Activated T-cell treated with anti-CD3 and anti-CD28 coated beads, Interleukin-2, amount 50 U/mL, for 24 hours (primary cell): ENCODE data around the gene LRRC1.

Source experiments
- DNase-seq: peaks from one replicate; pipeline ENCODE4 v3.0.0-alpha.2; 2020
- H3K27ac Mint-ChIP-seq: 2 replicates; pipeline ENCODE4 v1.8.0; 2020; ENCODE audit warnings: mild to moderate bottlenecking, mixed read lengths
- H3K27me3 Mint-ChIP-seq: 2 replicates; pipeline ENCODE4 v1.8.0; 2020; ENCODE audit warnings: mixed read lengths
- H3K36me3 Mint-ChIP-seq: 2 replicates; pipeline ENCODE4 v1.8.0; 2020; ENCODE audit warnings: low read depth, mixed read lengths
- H3K4me1 Mint-ChIP-seq: 2 replicates; pipeline ENCODE4 v1.8.0; 2020; ENCODE audit warnings: low read depth, mixed read lengths
- H3K4me3 Mint-ChIP-seq: 2 replicates; pipeline ENCODE4 v1.8.0; 2020; ENCODE audit warnings: mild to moderate bottlenecking, moderate library complexity, mixed read lengths
- H3K9me3 Mint-ChIP-seq: 2 replicates; pipeline ENCODE4 v1.8.0; 2020; ENCODE audit warnings: mixed read lengths

The LRRC1 gene

GRCh38 chr6:53894091-53894490 is 99.3 kb downstream of the LRRC1 start:
- DNase-seq: peak; percentile 46
- Mint-ChIP-seq H3K27me3 (no peaks in the 10 kb centered on the region), H3K9me3 (no peaks in the 10 kb centered on the region), H3K4me3 (no peak overlapping the region), H3K27ac (peak overlapping the region; percentile 22), H3K36me3 (no peaks in the 10 kb centered on the region), H3K4me1 (peaks cover 24% of the 10 kb centered on the region)

GRCh38 chr6:53896196-53896595 is 101.4 kb downstream of the LRRC1 start:
- Mint-ChIP-seq H3K36me3 (peaks cover 3% of the 10 kb centered on the region), H3K27ac (no peak overlapping the region), H3K4me1 (peaks cover 20% of the 10 kb centered on the region), H3K9me3 (no peaks in the 10 kb centered on the region), H3K27me3 (no peaks in the 10 kb centered on the region), H3K4me3 (no peak overlapping the region)
- no peak for DNase-seq

DNA sequence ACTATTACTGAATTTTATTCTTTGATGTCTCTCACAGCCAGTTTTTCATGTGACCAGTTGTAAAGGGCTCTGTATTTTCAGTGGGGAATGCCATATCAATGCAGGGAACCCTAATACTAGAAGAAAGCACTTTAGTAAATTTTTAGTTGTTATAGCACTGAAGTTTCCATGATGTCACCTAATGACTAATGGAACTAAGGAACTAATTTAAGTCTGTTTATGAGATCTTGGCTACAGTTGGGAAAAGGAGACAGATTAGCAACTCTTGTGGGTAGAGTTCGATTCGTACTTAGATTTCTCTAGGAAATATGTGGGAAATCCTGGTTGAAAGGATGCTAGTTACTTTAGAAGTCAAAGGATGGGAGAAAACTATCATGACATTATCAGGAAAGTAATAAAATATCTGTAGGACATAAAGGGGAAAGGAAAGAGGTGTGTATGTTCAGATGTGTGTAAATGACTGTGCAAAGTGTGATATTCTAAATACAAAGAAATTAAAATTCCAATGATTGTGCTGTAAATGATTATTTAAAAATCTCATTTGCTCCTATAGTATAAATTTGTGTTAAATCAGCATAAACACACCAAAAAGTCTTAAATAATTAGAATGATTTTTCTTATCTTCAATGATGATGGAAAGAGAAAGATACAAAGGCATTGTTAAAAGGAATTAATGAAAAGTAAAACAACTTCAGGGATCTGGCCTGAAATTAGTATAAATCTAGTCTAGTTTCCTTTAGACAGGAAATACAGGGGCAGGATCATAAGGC is 103.4 kb downstream of the LRRC1 start:
- Mint-ChIP-seq H3K4me1 (peaks cover 12% of the 10 kb centered on the region), H3K27me3 (no peaks in the 10 kb centered on the region), H3K27ac (no peak overlapping the region), H3K4me3 (no peak overlapping the region), H3K9me3 (no peaks in the 10 kb centered on the region), H3K36me3 (peaks cover 4% of the 10 kb centered on the region)
- DNase-seq: no peak

DNA sequence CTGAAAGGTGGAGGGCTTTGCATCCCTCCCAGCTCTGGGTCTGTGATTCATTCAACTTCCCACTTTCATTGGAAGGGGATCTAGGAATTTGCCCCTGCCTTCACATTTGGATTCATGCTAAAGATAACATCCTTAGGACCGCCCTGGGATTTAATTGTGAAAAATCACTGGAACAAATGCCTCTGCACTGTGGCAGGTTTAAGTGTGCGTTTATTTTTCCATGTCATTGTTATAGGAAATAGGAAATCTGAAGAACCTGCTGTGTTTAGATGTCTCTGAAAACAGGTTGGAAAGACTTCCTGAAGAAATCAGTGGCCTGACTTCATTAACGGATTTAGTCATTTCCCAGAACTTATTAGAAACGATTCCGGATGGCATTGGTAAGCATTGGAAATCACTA is 104.7 kb downstream of the LRRC1 start:
- Mint-ChIP-seq H3K27me3 (no peaks in the 10 kb centered on the region), H3K4me3 (no peak overlapping the region), H3K36me3 (peaks cover 13% of the 10 kb centered on the region), H3K27ac (no peak overlapping the region), H3K4me1 (peaks cover 3% of the 10 kb centered on the region), H3K9me3 (no peaks in the 10 kb centered on the region)
- no peak for DNase-seq

DNA sequence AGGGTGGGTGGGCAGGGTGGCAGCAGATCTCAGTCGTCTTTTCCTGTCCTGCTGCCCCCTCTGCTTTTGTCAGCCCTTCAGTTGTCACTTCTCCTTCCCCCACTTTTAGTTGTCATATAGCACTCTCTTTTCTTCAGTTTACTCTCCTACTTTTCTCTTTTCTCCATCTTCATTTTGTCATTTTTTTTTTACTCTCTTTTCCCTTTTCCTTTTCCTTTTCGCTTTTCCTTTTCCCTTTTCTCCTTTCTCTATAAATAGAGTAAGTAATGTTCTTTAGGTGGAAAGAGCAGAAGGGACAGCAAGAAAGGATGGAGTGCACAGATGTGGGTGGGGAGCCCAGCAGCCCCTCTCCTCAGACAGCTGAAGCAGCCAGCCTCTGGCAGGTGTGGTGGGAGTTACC is 108.6 kb downstream of the LRRC1 start:
- H3K9me3 Mint-ChIP-seq: no peaks in the 10 kb centered on the region
- H3K4me1 Mint-ChIP-seq: no peaks in the 10 kb centered on the region
- peaks cover 15% of the 10 kb centered on the region for H3K36me3 Mint-ChIP-seq
- no peak for DNase-seq
- H3K27ac Mint-ChIP-seq: no peak overlapping the region
- no peaks in the 10 kb centered on the region for H3K27me3 Mint-ChIP-seq
- no peak overlapping the region for H3K4me3 Mint-ChIP-seq

DNA sequence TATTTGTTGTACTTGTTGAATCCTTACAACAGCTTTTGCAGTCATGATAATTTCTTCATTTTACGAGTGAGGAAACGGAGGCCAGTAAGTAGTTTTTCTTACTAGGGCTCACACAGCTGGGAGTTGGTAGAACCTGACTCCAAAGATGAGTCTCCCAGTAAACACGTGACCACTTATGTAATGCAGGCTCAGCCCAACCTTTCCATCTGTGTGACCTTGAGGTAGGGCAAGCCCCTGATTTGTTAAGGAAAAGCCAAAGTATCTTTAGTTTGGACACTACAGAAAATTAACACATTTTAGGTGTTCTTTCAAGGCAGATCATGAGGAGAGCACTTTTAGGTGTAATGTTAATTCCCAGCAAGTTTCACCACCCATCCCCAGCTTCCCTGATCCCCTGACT is 111.3 kb downstream of the LRRC1 start:
- Mint-ChIP-seq H3K36me3 (peaks cover 12% of the 10 kb centered on the region), H3K4me1 (no peaks in the 10 kb centered on the region), H3K9me3 (no peaks in the 10 kb centered on the region)

DNA sequence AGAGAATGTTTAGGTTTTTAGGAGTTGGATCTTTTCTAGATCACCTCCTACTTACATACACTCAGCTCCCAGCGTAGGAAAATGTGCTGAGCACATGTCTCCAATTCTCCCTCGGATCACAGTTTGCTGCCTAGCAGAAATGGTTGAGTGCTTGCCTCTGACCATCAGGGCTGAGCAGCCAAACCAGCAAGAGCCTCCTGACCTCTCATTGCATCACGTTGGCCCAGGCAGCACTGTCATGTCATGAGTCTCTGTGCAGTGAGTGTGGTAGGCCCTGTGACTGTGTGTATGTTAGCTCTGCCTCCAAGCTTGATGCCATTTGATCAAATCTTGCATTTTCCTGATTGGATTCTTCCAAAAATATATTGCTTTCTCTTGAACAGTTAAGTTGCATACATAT is 112.0 kb downstream of the LRRC1 start:
- Mint-ChIP-seq H3K9me3 (no peaks in the 10 kb centered on the region), H3K27ac (no peak overlapping the region), H3K36me3 (peaks cover 12% of the 10 kb centered on the region), H3K27me3 (no peaks in the 10 kb centered on the region), H3K4me3 (no peak overlapping the region), H3K4me1 (no peaks in the 10 kb centered on the region)
- no peak for DNase-seq

More for the DNA sequence above, 111.3 kb downstream of the LRRC1 start:
- Mint-ChIP-seq H3K4me3 (no peak overlapping the region), H3K27me3 (no peaks in the 10 kb centered on the region), H3K27ac (no peak overlapping the region)
- no peak for DNase-seq

DNA sequence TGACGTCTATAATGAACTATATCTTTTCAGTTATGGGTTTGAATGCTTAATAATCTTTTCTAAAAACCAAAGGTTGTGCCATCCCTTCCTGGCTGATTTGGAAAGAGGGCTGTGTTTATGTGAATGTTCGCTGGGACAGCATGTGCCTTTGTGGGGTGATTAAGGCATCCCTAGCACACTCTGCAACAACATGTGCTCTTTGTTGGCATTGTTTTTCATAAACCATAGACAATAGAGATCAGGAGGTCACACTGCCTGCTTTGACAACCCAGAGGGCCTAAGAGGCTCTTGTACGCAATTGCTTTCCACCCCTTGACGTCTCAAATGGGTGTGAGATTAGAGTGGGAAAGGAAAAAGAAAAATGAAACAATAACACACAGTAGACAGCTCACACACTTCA is 116.0 kb downstream of the LRRC1 start:
- Mint-ChIP-seq H3K27ac (no peak overlapping the region), H3K4me3 (no peak overlapping the region), H3K9me3 (no peaks in the 10 kb centered on the region), H3K4me1 (no peaks in the 10 kb centered on the region), H3K36me3 (no peaks in the 10 kb centered on the region), H3K27me3 (no peaks in the 10 kb centered on the region)
- DNase-seq: no peak

GRCh38 chr6:53912661-53913060 is 117.9 kb downstream of the LRRC1 start:
- Mint-ChIP-seq H3K36me3 (no peaks in the 10 kb centered on the region), H3K4me1 (no peaks in the 10 kb centered on the region), H3K27ac (no peak overlapping the region)

DNA sequence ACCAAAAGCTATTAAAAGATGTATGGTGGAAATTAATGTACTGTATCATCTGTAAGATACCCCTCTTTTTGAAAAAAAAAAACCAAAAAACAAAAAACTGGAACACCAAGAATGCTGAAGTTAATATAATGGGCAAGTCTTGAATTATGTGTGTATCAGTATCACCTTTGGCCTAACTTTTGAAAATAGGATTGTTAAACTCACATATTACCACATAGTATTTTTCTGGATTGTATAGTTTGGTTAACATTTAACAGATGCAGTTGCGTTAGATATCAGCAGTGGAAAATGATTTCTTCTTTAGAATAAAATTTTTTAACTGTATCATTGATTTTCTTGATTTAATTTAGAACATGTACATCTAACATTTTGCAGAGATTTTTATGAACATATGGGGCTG is 118.5 kb downstream of the LRRC1 start:
- no peaks in the 10 kb centered on the region for H3K9me3 Mint-ChIP-seq
- no peaks in the 10 kb centered on the region for H3K36me3 Mint-ChIP-seq
- no peak overlapping the region for H3K4me3 Mint-ChIP-seq
- H3K27ac Mint-ChIP-seq: no peak overlapping the region
- no peaks in the 10 kb centered on the region for H3K4me1 Mint-ChIP-seq
- H3K27me3 Mint-ChIP-seq: no peaks in the 10 kb centered on the region
- DNase-seq: no peak

More at GRCh38 chr6:53912661-53913060, 117.9 kb downstream of the LRRC1 start:
- Mint-ChIP-seq H3K4me3 (no peak overlapping the region), H3K27me3 (no peaks in the 10 kb centered on the region), H3K9me3 (no peaks in the 10 kb centered on the region)
- no peak for DNase-seq

DNA sequence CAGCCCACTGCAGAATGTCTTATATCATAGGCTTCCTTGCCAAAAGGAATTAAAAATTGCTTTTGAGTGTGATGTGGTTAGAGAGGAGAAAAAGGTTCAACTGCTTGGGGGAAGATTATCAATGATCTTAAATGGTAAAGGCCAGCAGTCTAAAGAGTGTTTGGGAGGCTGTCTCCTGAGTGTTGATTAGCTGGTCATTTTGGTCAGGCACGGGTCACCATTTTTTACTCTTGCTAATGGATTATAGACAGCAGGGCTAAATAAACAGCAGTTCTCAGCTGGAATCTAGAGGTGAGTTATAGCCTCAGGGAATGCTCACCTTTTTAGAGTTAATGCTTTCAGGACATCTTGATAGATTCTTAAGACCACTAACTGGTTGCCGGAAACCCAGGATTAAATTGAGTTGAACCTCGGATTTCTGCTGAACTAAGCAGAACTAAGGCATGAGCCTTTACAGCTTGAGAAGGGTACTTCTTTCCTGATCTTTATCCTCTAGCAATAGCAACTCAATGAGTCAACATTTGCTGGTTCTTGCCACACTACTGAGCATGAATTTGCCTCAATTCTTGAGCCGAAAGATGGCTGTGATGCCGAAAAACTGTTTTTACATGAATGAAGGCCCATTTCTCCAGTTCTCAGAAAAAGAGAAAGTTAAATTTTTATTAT is 120.4 kb downstream of the LRRC1 start:
- no peak overlapping the region for H3K27ac Mint-ChIP-seq
- no peaks in the 10 kb centered on the region for H3K4me1 Mint-ChIP-seq
- H3K9me3 Mint-ChIP-seq: no peaks in the 10 kb centered on the region
- H3K4me3 Mint-ChIP-seq: no peak overlapping the region
- no peaks in the 10 kb centered on the region for H3K27me3 Mint-ChIP-seq
- DNase-seq: no peak
- no peaks in the 10 kb centered on the region for H3K36me3 Mint-ChIP-seq

DNA sequence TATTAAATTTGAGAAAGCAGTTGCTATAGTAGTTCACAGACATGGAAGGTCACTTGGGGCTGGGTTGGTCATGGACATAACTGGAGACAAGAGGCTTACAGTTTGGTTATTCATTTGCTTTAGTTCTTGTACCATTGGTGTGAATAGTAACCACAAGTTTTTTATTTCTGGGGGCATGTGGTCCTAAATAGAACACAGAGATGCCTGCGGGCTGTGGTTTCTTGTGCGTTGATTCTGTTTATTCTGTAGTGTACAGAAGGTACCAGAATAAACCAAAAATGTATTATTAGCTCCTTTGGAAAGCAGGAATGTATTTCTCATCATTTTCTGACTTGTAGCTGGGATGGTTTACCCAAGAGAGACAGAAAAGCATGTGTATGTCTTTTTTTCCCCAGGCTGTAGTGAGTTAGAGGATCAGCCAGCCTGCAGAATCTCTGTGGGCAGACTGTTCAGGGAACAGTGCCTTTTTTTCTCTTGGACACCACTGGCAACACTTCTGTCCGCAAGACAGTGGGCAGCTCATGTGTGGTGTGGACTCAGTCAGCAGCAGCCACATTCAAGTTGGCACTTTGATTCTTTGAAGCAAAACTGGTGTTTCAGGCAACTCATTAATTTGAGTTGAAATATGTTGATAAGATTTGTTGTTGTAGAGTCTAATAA is 122.1 kb downstream of the LRRC1 start:
- Mint-ChIP-seq H3K36me3 (peaks cover 3% of the 10 kb centered on the region), H3K9me3 (no peaks in the 10 kb centered on the region), H3K4me1 (no peaks in the 10 kb centered on the region), H3K27ac (no peak overlapping the region), H3K27me3 (no peaks in the 10 kb centered on the region), H3K4me3 (no peak overlapping the region)
- DNase-seq: no peak

GRCh38 chr6:53917464-53917842 is 122.6 kb downstream of the LRRC1 start:
- no peak overlapping the region for H3K27ac Mint-ChIP-seq
- no peaks in the 10 kb centered on the region for H3K9me3 Mint-ChIP-seq
- H3K27me3 Mint-ChIP-seq: no peaks in the 10 kb centered on the region
- H3K4me1 Mint-ChIP-seq: no peaks in the 10 kb centered on the region
- H3K36me3 Mint-ChIP-seq: peaks cover 3% of the 10 kb centered on the region
- DNase-seq: no peak
- no peak overlapping the region for H3K4me3 Mint-ChIP-seq

GRCh38 chr6:53918854-53919510 is 124.2 kb downstream of the LRRC1 start:
- DNase-seq: no peak
- H3K27ac Mint-ChIP-seq: no peak overlapping the region
- no peaks in the 10 kb centered on the region for H3K9me3 Mint-ChIP-seq
- no peak overlapping the region for H3K4me3 Mint-ChIP-seq
- H3K4me1 Mint-ChIP-seq: no peaks in the 10 kb centered on the region
- peaks cover 7% of the 10 kb centered on the region for H3K36me3 Mint-ChIP-seq
- no peaks in the 10 kb centered on the region for H3K27me3 Mint-ChIP-seq
